Measurements from ENCODE around the gene FAM8A1.

FAM8A1 gene

DNA sequence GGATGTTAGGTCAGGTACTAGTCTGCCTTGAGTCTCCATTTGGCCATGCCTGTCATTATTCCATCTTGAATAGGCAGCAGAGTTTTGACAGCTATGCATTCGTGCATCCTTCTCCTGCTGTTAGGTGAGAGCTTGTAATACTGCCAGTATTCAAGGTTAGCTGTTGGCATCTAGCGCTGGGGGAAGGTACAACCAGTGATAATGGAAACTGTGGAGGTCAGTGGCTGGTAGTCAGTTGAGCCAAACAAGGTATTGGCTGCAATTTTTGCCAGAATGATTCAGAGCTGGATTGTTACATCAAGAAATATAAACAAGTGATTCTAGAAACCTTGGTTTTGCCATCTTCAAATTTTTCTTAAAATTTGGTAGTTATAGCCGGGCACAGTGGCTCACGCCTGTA lies 6.5 kb downstream of the FAM8A1 start:
- no peaks in the 10 kb centered on the region for H3K9me3 ChIP-seq (ENCODE audit: control insufficient read depth, insufficient read depth, low read length)
- H3K36me3 ChIP-seq (ENCODE audit: control insufficient read depth, insufficient read depth, low read length), result peaks cover 3% of the 10 kb centered on the region
- no peaks in the 10 kb centered on the region for H3K4me1 ChIP-seq (ENCODE audit: control insufficient read depth, insufficient read depth, low read length)
- no peak overlapping the region for H3K4me3 ChIP-seq (ENCODE audit: low read depth, low read length)
- no peak overlapping the region for H3K9ac ChIP-seq (ENCODE audit: low read depth, low read length)
- no peaks in the 10 kb centered on the region for H3K27me3 ChIP-seq (ENCODE audit: control insufficient read depth, insufficient read depth, low read length)

DNA sequence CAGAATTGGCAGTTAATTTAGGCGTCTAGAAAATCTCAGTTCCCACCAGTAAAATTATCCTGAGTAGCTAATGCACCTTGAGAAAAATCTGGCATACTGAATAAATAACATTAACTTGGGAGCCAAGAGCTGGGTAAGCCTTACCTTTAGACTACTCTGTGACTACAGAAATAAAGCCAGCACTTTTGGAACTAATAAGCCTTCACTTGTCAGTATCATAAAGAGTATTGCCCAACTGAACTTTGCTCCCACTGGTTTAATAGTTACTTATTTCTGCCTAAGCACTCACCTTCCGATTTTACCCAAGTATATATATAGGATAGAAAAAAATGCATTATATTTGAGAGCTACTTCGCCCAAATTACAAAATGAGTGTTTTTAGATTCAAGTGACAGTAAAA lies 10.7 kb downstream of the FAM8A1 start:
- Histone ChIP-seq H3K9me3 (ENCODE audit: control insufficient read depth, insufficient read depth, low read length) (no peaks in the 10 kb centered on the region), H3K36me3 (ENCODE audit: control insufficient read depth, insufficient read depth, low read length) (peaks cover 3% of the 10 kb centered on the region), H3K27me3 (ENCODE audit: control insufficient read depth, insufficient read depth, low read length) (no peaks in the 10 kb centered on the region), H3K9ac (ENCODE audit: low read depth, low read length) (no peak overlapping the region), H3K4me1 (ENCODE audit: control insufficient read depth, insufficient read depth, low read length) (no peaks in the 10 kb centered on the region), H3K4me3 (ENCODE audit: low read depth, low read length) (no peak overlapping the region)

DNA sequence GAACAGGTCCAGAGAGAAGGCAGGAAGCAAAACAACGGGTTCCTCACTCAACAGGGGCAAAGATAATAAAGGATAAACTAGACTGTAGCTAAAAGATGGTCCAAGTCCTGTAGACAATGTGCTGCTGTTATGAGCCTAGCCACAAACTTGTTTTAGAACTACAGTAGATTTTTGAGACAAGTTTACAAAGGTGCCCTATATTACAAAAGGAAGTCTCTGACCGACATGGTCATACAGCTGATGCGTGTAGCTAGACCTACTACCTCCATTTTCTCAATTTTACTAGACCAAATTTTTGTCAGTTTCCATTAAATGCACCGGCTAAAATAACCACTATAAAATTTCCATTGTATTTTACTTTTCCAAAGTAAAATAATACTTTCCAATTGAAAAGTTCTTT lies 11.9 kb downstream of the FAM8A1 start:
- Histone ChIP-seq H3K27me3 (ENCODE audit: control insufficient read depth, insufficient read depth, low read length) (no peaks in the 10 kb centered on the region), H3K4me3 (ENCODE audit: low read depth, low read length) (no peak overlapping the region), H3K4me1 (ENCODE audit: control insufficient read depth, insufficient read depth, low read length) (no peaks in the 10 kb centered on the region), H3K36me3 (ENCODE audit: control insufficient read depth, insufficient read depth, low read length) (peaks cover 4% of the 10 kb centered on the region), H3K9me3 (ENCODE audit: control insufficient read depth, insufficient read depth, low read length) (no peaks in the 10 kb centered on the region), H3K9ac (ENCODE audit: low read depth, low read length) (no peak overlapping the region)

DNA sequence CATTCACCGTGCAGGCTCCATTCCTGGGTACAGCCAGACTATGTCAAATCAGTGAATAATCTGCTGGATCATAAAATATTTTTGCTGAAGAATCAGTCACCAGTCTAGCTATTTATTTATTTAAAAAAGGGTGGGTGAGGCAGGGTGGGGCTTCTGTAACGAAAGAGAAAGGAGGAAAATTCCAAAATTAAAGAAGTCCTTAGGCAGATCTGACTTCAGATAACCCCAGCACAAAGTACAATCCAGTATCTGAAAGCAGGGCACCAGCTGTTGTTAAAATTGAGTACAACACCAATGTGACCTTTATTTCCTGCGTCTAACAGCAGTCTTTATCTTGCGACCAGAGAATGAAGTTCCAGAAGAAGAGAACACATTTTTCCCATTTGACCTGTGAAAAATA lies 15.7 kb downstream of the FAM8A1 start:
- H3K9me3 ChIP-seq (ENCODE audit: control insufficient read depth, insufficient read depth, low read length), result no peaks in the 10 kb centered on the region
- H3K4me3 ChIP-seq (ENCODE audit: low read depth, low read length), result no peak overlapping the region
- H3K36me3 ChIP-seq (ENCODE audit: control insufficient read depth, insufficient read depth, low read length), result peaks cover 4% of the 10 kb centered on the region
- H3K27me3 ChIP-seq (ENCODE audit: control insufficient read depth, insufficient read depth, low read length), result no peaks in the 10 kb centered on the region
- H3K9ac ChIP-seq (ENCODE audit: low read depth, low read length), result no peak overlapping the region
- H3K4me1 ChIP-seq (ENCODE audit: control insufficient read depth, insufficient read depth, low read length), result no peaks in the 10 kb centered on the region

DNA sequence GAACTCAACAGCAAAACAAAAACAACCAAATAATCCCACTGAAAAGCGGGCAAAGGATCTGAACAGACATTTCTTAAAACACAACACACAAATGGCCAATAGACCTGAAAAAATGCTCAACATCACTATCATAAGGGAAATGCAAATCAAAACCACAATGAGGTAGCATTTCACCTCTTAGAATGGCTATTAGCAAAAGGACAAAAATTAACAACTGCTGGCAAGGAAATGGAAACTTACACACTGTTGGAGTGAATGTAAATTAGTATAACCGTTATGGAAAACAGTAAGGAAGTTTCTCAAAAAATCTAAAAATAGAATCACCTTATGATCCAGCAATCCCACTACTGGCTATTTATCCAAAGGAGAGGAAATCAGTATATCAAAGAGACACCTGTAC lies 20.9 kb downstream of the FAM8A1 start:
- Histone ChIP-seq H3K9ac (ENCODE audit: low read depth, low read length) (no peak overlapping the region), H3K4me3 (ENCODE audit: low read depth, low read length) (no peak overlapping the region), H3K27me3 (ENCODE audit: control insufficient read depth, insufficient read depth, low read length) (no peaks in the 10 kb centered on the region), H3K36me3 (ENCODE audit: control insufficient read depth, insufficient read depth, low read length) (peaks cover 13% of the 10 kb centered on the region), H3K9me3 (ENCODE audit: control insufficient read depth, insufficient read depth, low read length) (no peaks in the 10 kb centered on the region), H3K4me1 (ENCODE audit: control insufficient read depth, insufficient read depth, low read length) (no peaks in the 10 kb centered on the region)

DNA sequence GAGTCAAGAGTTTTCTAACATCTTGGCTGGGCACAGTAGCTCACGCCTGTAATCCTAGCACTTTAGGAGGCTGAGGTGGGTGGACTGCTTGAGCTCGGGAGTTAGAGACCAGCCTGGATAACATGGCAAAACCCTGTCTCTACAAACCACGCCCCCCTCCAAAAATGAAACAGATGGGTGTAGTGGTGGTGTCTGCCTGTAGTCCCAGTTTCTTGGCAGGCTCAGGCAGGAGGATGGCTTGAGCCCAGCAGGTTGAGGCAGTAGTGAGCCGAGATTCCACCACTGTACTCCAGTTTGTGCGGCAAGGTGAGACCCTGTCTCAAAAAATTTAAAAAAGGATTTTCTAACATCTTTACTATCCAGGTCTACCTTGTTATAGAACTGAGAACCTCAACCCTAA lies 22.0 kb downstream of the FAM8A1 start:
- no peak overlapping the region for H3K9ac ChIP-seq (ENCODE audit: low read depth, low read length)

DNA sequence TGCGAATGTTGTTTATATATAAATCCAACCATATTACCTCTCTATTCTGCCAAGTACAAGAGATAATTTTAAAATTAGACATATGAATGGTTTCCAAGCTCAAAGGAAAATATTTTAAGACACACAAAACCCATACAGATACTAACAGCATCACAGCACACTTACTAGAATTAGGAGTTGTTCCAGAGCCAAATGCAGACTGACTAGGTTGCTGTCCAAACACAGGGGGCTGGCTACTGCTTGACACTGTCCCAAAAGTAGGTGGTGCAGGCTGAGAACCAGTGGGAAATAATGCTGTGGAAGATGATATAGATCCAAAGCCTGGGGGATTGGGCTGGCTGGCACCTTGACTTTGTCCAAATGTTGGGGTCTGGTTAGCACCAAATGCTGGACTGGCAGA lies 24.3 kb downstream of the FAM8A1 start:
- no peaks in the 10 kb centered on the region for H3K9me3 ChIP-seq (ENCODE audit: control insufficient read depth, insufficient read depth, low read length)
- H3K36me3 ChIP-seq (ENCODE audit: control insufficient read depth, insufficient read depth, low read length), result peaks cover 16% of the 10 kb centered on the region
- no peak overlapping the region for H3K4me3 ChIP-seq (ENCODE audit: low read depth, low read length)
- no peaks in the 10 kb centered on the region for H3K27me3 ChIP-seq (ENCODE audit: control insufficient read depth, insufficient read depth, low read length)
- no peaks in the 10 kb centered on the region for H3K4me1 ChIP-seq (ENCODE audit: control insufficient read depth, insufficient read depth, low read length)
- no peak overlapping the region for H3K9ac ChIP-seq (ENCODE audit: low read depth, low read length)

More for the DNA sequence above, 22.0 kb downstream of the FAM8A1 start:
- Histone ChIP-seq H3K4me3 (ENCODE audit: low read depth, low read length) (no peak overlapping the region), H3K36me3 (ENCODE audit: control insufficient read depth, insufficient read depth, low read length) (peaks cover 8% of the 10 kb centered on the region), H3K9me3 (ENCODE audit: control insufficient read depth, insufficient read depth, low read length) (no peaks in the 10 kb centered on the region), H3K27me3 (ENCODE audit: control insufficient read depth, insufficient read depth, low read length) (no peaks in the 10 kb centered on the region), H3K4me1 (ENCODE audit: control insufficient read depth, insufficient read depth, low read length) (no peaks in the 10 kb centered on the region)

DNA sequence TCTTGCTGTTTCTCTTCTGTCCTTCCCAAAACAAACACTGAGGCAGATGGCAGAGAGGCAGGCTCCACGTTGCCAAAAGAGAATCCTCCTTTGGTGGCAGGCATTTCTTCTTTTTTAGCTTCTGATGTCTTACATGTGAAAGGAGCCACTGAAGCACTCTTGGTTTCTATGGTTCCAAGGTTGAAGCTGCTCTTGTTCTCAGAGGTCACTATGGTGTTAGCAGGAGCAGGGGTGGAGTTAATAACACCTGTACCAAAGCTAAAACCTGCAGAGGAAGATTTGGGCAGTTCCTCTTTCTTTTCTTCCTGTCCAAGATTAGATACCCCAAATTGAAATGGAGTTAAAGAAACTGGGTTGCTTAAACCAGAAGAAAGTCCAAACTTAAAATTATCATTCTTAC lies 28.8 kb downstream of the FAM8A1 start:
- Histone ChIP-seq H3K9ac (ENCODE audit: low read depth, low read length) (no peak overlapping the region), H3K4me3 (ENCODE audit: low read depth, low read length) (no peak overlapping the region), H3K36me3 (ENCODE audit: control insufficient read depth, insufficient read depth, low read length) (peaks cover 23% of the 10 kb centered on the region), H3K4me1 (ENCODE audit: control insufficient read depth, insufficient read depth, low read length) (no peaks in the 10 kb centered on the region), H3K27me3 (ENCODE audit: control insufficient read depth, insufficient read depth, low read length) (no peaks in the 10 kb centered on the region), H3K9me3 (ENCODE audit: control insufficient read depth, insufficient read depth, low read length) (no peaks in the 10 kb centered on the region)

DNA sequence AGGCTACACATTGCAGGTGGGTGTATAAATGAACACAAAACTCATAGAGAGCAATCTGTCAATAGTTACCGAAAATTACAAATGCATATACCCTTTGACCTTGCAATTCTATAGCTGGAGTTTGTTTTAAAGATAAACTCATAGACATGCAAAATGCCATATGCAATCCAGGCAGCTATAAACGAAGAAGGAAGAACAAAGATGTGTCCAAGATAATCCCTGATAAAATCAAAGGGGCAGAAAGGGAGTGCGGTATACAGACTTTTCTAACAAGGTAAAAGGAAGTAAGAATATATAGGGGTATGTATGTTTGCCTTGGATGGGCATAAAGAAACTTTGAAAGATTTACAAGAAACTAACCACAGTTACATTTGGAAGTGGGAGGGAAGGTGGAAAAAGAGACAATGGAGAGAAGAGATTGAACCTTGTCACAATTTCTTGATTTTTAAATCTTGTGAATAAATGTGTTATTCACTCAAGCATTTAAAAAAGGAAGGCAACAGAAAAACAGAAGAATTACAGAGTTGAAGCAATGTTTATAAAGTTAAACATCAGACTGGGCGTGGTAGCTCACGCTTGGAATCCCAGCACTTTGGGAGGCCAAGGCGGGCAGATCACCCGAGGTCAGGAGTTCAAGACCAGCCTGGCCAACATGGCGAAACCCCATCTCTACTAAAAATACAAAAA lies 29.9 kb downstream of the FAM8A1 start:
- no peaks in the 10 kb centered on the region for H3K4me1 ChIP-seq (ENCODE audit: control insufficient read depth, insufficient read depth, low read length)
- no peaks in the 10 kb centered on the region for H3K9me3 ChIP-seq (ENCODE audit: control insufficient read depth, insufficient read depth, low read length)
- H3K36me3 ChIP-seq (ENCODE audit: control insufficient read depth, insufficient read depth, low read length), result peaks cover 25% of the 10 kb centered on the region

DNA sequence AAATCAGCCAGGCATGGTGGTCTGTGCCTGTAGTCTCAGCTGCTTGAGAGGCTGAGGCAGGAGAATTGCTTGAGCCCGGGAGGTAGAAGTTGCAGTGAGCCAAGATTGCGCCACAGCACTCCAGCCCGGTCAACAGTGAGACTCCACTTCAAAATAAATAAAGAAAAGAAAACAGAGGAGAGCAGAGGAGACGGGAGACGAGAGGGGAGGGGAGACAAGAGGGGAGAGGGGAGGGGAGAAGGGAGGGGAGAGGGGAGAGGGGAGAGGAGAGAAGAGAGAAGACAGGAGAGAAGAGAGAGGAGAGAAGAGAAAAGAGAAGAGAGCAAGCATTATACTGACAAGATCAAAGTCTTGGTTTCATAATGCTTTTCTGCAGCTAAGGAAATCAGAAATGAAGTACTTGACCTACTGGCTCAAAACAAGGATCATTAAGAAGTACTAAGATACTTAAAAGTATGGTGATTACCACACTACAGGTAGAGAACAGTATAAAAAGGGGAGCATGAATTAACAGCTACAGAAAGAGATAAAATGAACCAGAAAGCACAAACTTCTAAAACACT lies 30.5 kb downstream of the FAM8A1 start:
- H3K9me3 ChIP-seq (ENCODE audit: control insufficient read depth, insufficient read depth, low read length), result no peaks in the 10 kb centered on the region
- no peak overlapping the region for H3K4me3 ChIP-seq (ENCODE audit: low read depth, low read length)
- no peak overlapping the region for H3K9ac ChIP-seq (ENCODE audit: low read depth, low read length)
- peaks cover 26% of the 10 kb centered on the region for H3K36me3 ChIP-seq (ENCODE audit: control insufficient read depth, insufficient read depth, low read length)
- H3K4me1 ChIP-seq (ENCODE audit: control insufficient read depth, insufficient read depth, low read length), result no peaks in the 10 kb centered on the region
- no peaks in the 10 kb centered on the region for H3K27me3 ChIP-seq (ENCODE audit: control insufficient read depth, insufficient read depth, low read length)

More for the DNA sequence above, 29.9 kb downstream of the FAM8A1 start:
- no peak overlapping the region for H3K9ac ChIP-seq (ENCODE audit: low read depth, low read length)
- no peak overlapping the region for H3K4me3 ChIP-seq (ENCODE audit: low read depth, low read length)
- H3K27me3 ChIP-seq (ENCODE audit: control insufficient read depth, insufficient read depth, low read length), result no peaks in the 10 kb centered on the region

DNA sequence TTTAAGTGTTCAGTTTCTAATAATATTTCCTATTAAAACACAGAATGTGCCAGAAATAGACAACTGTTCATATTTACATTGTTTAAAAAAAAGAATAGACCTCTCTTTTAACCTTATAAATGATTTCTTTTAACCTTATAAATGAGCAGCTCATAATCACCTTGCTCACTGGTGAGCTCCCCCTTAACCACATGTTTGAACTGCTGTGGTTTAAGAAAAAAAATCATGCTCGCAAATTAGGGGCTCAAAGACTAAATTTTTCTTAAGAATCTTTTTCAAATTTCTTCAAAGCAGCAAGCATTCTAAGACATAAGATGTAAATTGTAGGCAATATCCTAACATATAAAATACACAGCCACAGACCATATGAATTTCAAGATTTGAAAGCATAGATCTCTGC lies 32.8 kb downstream of the FAM8A1 start:
- Histone ChIP-seq H3K4me3 (ENCODE audit: low read depth, low read length) (no peak overlapping the region), H3K27me3 (ENCODE audit: control insufficient read depth, insufficient read depth, low read length) (no peaks in the 10 kb centered on the region), H3K36me3 (ENCODE audit: control insufficient read depth, insufficient read depth, low read length) (peaks cover 35% of the 10 kb centered on the region), H3K9me3 (ENCODE audit: control insufficient read depth, insufficient read depth, low read length) (no peaks in the 10 kb centered on the region), H3K4me1 (ENCODE audit: control insufficient read depth, insufficient read depth, low read length) (no peaks in the 10 kb centered on the region), H3K9ac (ENCODE audit: low read depth, low read length) (no peak overlapping the region)

DNA sequence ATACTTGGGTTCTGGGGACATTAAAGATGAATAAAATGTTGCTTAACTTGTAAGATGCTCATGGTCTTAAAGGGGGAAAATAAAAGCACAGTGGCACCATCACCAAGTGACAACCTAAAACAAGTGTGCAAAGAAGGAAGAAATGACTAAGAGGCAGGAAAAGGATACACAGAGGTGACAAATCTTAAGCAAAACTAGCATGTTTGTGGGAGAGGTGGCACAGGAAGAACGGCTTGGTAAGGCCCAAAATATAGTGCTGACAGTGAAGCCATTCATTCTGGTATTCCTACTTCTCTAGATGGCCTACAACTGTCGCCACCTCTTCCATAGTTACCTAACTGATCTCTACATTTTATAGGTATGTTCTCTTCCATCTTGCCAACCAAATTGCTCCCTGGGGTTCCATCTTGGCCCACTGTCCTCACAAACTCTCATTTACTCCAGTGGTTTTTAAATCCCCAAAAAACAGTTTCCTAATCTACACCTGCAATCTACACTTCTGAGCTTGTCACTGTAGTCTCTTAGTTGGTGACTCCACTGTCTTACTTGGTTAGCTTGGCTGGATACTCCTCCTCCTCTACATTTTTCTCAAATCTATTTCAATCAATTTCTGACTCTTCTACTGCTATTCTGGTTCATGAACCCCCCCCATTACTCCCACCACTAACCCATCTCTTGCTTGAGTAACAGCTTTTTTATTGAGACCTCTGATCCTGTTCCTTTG lies 33.5 kb downstream of the FAM8A1 start:
- no peaks in the 10 kb centered on the region for H3K9me3 ChIP-seq (ENCODE audit: control insufficient read depth, insufficient read depth, low read length)
- H3K27me3 ChIP-seq (ENCODE audit: control insufficient read depth, insufficient read depth, low read length), result no peaks in the 10 kb centered on the region
- no peak overlapping the region for H3K9ac ChIP-seq (ENCODE audit: low read depth, low read length)
- no peaks in the 10 kb centered on the region for H3K4me1 ChIP-seq (ENCODE audit: control insufficient read depth, insufficient read depth, low read length)
- peaks cover 33% of the 10 kb centered on the region for H3K36me3 ChIP-seq (ENCODE audit: control insufficient read depth, insufficient read depth, low read length)
- no peak overlapping the region for H3K4me3 ChIP-seq (ENCODE audit: low read depth, low read length)

Measured in iPS-15b (cell line).